GM12874 (cell line): ENCODE results near the gene FIBCD1.

Experiments used
- CTCF ChIP-seq: IDR thresholded peaks from 2 replicates; pipeline ENCODE4 v1.5.1; 2011; ENCODE audit warnings: low read depth, mild to moderate bottlenecking, control low read depth, low read length, moderate library complexity; ENCODE audit not compliant: insufficient read depth

Gene FIBCD1

GRCh38 chr9:130956636-130957450, 17.8 kb upstream of the FIBCD1 start:
- no peak for TF ChIP-seq CTCF

- TF ChIP-seq CTCF = no peak
Measured at GRCh38 chr9:130955947-130956621, 17.0 kb upstream of the FIBCD1 start.

GRCh38 chr9:130954317-130954716, 15.3 kb upstream of the FIBCD1 start:
- no peak for TF ChIP-seq CTCF

- no peak for TF ChIP-seq CTCF
Measured at GRCh38 chr9:130952065-130952762, 13.2 kb upstream of the FIBCD1 start.

GRCh38 chr9:130950039-130950311, 10.9 kb upstream of the FIBCD1 start:
- TF ChIP-seq CTCF = no peak

GRCh38 chr9:130949188-130950038, 10.4 kb upstream of the FIBCD1 start:
- TF ChIP-seq CTCF = no peak

- no peak for TF ChIP-seq CTCF
Measured at GRCh38 chr9:130948266-130948665, 9.2 kb upstream of the FIBCD1 start.
